HepG2 (cell line): ENCODE data around the gene HLA-DQA1. TPM values are rescaled to one million over a fixed set of nuclear protein-coding genes. Genes with fewer than 3 reads are reported as not detected.

Experiments
- ATAC-seq: fragments of 200-7000 bp; cut with Tn5 transposase; 3 replicates; pipeline ENCODE4 v1.9.1; 2020; ENCODE audit warnings: mild to moderate bottlenecking, moderate library complexity
- BruUV-seq: library from RNA; stranded (reverse); fragments of 400-500 nt; replicated peaks from 2 replicates; lab custom pipeline; 2021; lab: Mats Ljungman, UMichigan
- CTCF ChIA-PET: fragments of 300-600 bp; formaldehyde crosslinking; extraction: SDS; loops from one replicate; lab custom pipeline; 2021; ENCODE audit warnings: low total read pairs, inconsistent platforms, low intra/inter-chr PET ratio; lab: Yijun Ruan, JAX
- POLR2A ChIA-PET: fragments of 350-600 bp; sonication (Branson Sonifier 250); formaldehyde crosslinking; loops from one replicate; lab custom pipeline; 2020; ENCODE audit warnings: antibody characterized with exemption, inconsistent platforms; lab: Yijun Ruan, JAX
- DNase-seq: peaks from one replicate; pipeline ENCODE4 v3.0.0-alpha.2; 2015; ENCODE audit warnings: low spot score
- FAIRE-seq: peaks from 3 replicates; lab custom pipeline; 2011; peaks lifted over from hg19 to GRCh38; lab: Jason Lieb, UNC
- H2AFZ ChIP-seq: one replicate; pipeline ENCODE4 v1.6.1; 2011; ENCODE audit warnings: low read length, inconsistent platforms
- H3K27ac ChIP-seq: fragments of 300-600 bp; 3 replicates; pipeline ENCODE4 v1.8.0; 2011; ENCODE audit warnings: mixed run types, mild to moderate bottlenecking, mixed read lengths, low read length, inconsistent platforms; ENCODE audit not compliant: insufficient read depth; ENCODE audit errors: extremely low read length
- H3K27me3 ChIP-seq, 2 experiments: fragments of 200-600 bp in 1 of 2; 2 replicates in 1 of 2; 3 replicates in 1 of 2; pipeline versions ENCODE4 v1.6.0 to v1.8.0; 2011; ENCODE audit warnings: low read length in 2 of 2, mild to moderate bottlenecking in 2 of 2, moderate library complexity in 2 of 2, inconsistent platforms in 1 of 2; ENCODE audit not compliant: insufficient read depth in 2 of 2, control insufficient read depth in 1 of 2
- H3K36me3 ChIP-seq, 2 experiments: fragments of 200-600 bp in 1 of 2; replicated peaks in 1 of 2; 2 replicates in 1 of 2; 3 replicates in 1 of 2; pipeline versions ENCODE4 v1.5.1 to v1.8.0; 2011; ENCODE audit warnings: low read length in 2 of 2, inconsistent platforms in 1 of 2; ENCODE audit not compliant: insufficient read depth in 2 of 2, control insufficient read depth in 1 of 2
- H3K4me1 ChIP-seq: 2 replicates; pipeline ENCODE4 v1.5.1; 2012; ENCODE audit warnings: low read length, inconsistent platforms; ENCODE audit not compliant: insufficient read depth
- H3K4me2 ChIP-seq: 2 replicates; pipeline ENCODE4 v1.6.0; 2011; ENCODE audit warnings: low read depth, low read length, inconsistent platforms
- H3K4me3 ChIP-seq, 3 experiments: fragments of 200-600 bp in 1 of 3; sonication (generic), shearing (Covaris generic) in 1 of 3; replicated peaks in 1 of 3; 2 replicates each; pipeline ENCODE4 v1.5.1; 2011 to 2016; ENCODE audit warnings: low read length in 3 of 3, inconsistent platforms in 2 of 3, low read depth in 2 of 3, mild to moderate bottlenecking in 2 of 3, control low read depth in 1 of 3, mixed read lengths in 1 of 3; ENCODE audit not compliant: insufficient read depth in 1 of 3
- H3K79me2 ChIP-seq: one replicate; pipeline ENCODE4 v1.6.1; 2011; ENCODE audit warnings: low read length, inconsistent platforms; ENCODE audit not compliant: insufficient read depth
- H3K9ac ChIP-seq: 2 replicates; pipeline ENCODE4 v1.6.0; 2011; ENCODE audit warnings: mild to moderate bottlenecking, low read depth, low read length, inconsistent platforms; ENCODE audit not compliant: insufficient read depth
- H3K9me3 ChIP-seq: 2 replicates; pipeline ENCODE4 v1.5.1; 2012; ENCODE audit warnings: mild to moderate bottlenecking, low read length
- H4K20me1 ChIP-seq: 2 replicates; pipeline ENCODE4 v1.6.0; 2011; ENCODE audit warnings: inconsistent platforms, mild to moderate bottlenecking, low read length, moderate library complexity; ENCODE audit not compliant: insufficient read depth
- MTF2 ChIP-seq: sonication (generic); formaldehyde crosslinking; IDR thresholded peaks from 2 replicates; pipeline ENCODE4 v1.5.0; 2020; ENCODE audit warnings: missing genetic modification reagents, borderline replicate concordance
- RORA ChIP-seq: sonication (generic); formaldehyde crosslinking; IDR thresholded peaks from 2 replicates; pipeline ENCODE4 v1.5.0; 2020; ENCODE audit warnings: mild to moderate bottlenecking, missing genetic modification reagents, moderate library complexity
- ZNF510 ChIP-seq: sonication (generic); formaldehyde crosslinking; IDR thresholded peaks from 2 replicates; pipeline ENCODE4 v1.4.0; 2020; ENCODE audit warnings: low read depth, mild to moderate bottlenecking, missing genetic modification reagents
- WGBS: methylation state at CpG from one replicate; pipeline ENCODE4 v1.1.6; 2017; ENCODE audit warnings: low lambda C conversion rate; 5-methylcytosine and 5-hydroxymethylcytosine counted together
- in situ Hi-C: cut with HindIII; loops from 2 replicates; pipeline ENCODE4 v1.10.0; 2017; ENCODE audit warnings: low pct_unique_long_range_greater_than_20kb; ENCODE audit not compliant: extremely low pct_ligation_motif_present
- intact Hi-C: fragments of 100-400 bp; cut with micrococcal nuclease; formaldehyde crosslinking; loops from one replicate; pipeline ENCODE4 v1.10.0; 2022; ENCODE audit not compliant: unreplicated experiment
- polyA plus RNA-seq, 8 experiments: library from polyadenylated mRNA; depleted of rRNA in 3 of 8; stranded (reverse) in 7 of 8; unstranded in 1 of 8; fragments of >200 nt; fragmentation: Illumina TruSeq in 4 of 8; extraction: Trizol in 4 of 8; gene quantifications; 2 replicates each; pipeline versions ENCODE4 v1.2.1 to v1.2.3, GENCODE V29; 2011 to 2016; ENCODE audit warnings: low read depth in 4 of 8, missing spikeins in 1 of 8, mixed read lengths in 1 of 8; ENCODE audit not compliant: insufficient read depth in 1 of 8
- total RNA-seq, 5 experiments: library from RNA; depleted of rRNA; stranded (reverse); fragments of >200 nt; fragmentation: Illumina TruSeq; extraction: Trizol; gene quantifications; 2 replicates each; pipeline ENCODE4 v1.2.3, GENCODE V29; 2016; ENCODE audit warnings: low read depth in 1 of 5
- TF ChIP-seq, protein P1 (sequence below): sonication (generic); formaldehyde crosslinking; IDR thresholded peaks from 2 replicates; pipeline ENCODE4 v1.5.1; 2020; ENCODE audit warnings: mild to moderate bottlenecking, missing genetic modification reagents, borderline replicate concordance
- TF ChIP-seq, protein P2 (sequence below): sonication (generic); formaldehyde crosslinking; IDR thresholded peaks from 2 replicates; pipeline ENCODE4 v1.8.0; 2022; ENCODE audit warnings: mild to moderate bottlenecking, missing genetic modification reagents, moderate library complexity

HLA-DQA1 gene
- total and polyA plus RNA-seq, 2 of the 13 experiments (the other 11 are each of a cell fraction or from before 2014, with no cell fraction given), result not detected

DNA sequence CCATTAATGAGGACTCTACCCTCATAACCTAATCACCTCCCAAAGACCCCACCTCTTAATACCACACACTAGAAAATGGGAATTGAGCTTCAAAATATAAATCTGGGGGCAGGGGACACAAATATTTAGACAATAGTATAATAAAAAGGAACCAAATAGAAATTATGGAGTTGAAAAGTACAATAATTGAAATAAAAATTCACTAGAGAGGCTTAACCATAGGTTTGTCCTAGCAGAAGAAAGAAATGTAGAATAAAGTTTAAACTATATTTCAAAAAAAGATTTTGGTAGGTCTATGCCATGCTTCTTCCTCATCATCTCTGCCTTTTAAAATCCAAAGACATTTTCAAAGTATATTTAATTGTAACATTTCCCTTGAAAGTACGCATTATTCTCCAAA, 19.5 kb upstream of the HLA-DQA1 start:
- ChIA-PET CTCF (no interaction called here), POLR2A (no interaction called here)
- intact Hi-C loops (no loop called here), in situ Hi-C loops (no loop called here)
- H2AFZ ChIP-seq, result no peak overlapping the region
- FAIRE-seq (no peak), ATAC-seq (no peak), DNase-seq (no peak)
- no peaks in the 10 kb centered on the region for H4K20me1 ChIP-seq
- H3K4me2 ChIP-seq, result no peak overlapping the region
- BruUV-seq, result no TSS peak
- H3K27me3 ChIP-seq, result peaks cover 0 to 3% of the 10 kb centered on the region in 2 experiments; a peak in 1 of 5 replicates
- 21% methylated on average over 1 of the region's 1 CpG for WGBS
- H3K79me2 ChIP-seq, result no peaks in the 10 kb centered on the region
- no peaks in the 10 kb centered on the region for H3K4me1 ChIP-seq
- no peak overlapping the region for H3K27ac ChIP-seq
- H3K4me3 ChIP-seq, result no peak overlapping the region
- H3K9ac ChIP-seq, result no peak overlapping the region
- H3K9me3 ChIP-seq, result no peaks in the 10 kb centered on the region
- no peaks in the 10 kb centered on the region for H3K36me3 ChIP-seq
- TF ChIP-seq ZNF510 (CRISPR knock-in tag) (no peak), MTF2 (CRISPR knock-in tag) (no peak), RORA (CRISPR knock-in tag) (no peak)
- TF ChIP-seq, protein P1, sequence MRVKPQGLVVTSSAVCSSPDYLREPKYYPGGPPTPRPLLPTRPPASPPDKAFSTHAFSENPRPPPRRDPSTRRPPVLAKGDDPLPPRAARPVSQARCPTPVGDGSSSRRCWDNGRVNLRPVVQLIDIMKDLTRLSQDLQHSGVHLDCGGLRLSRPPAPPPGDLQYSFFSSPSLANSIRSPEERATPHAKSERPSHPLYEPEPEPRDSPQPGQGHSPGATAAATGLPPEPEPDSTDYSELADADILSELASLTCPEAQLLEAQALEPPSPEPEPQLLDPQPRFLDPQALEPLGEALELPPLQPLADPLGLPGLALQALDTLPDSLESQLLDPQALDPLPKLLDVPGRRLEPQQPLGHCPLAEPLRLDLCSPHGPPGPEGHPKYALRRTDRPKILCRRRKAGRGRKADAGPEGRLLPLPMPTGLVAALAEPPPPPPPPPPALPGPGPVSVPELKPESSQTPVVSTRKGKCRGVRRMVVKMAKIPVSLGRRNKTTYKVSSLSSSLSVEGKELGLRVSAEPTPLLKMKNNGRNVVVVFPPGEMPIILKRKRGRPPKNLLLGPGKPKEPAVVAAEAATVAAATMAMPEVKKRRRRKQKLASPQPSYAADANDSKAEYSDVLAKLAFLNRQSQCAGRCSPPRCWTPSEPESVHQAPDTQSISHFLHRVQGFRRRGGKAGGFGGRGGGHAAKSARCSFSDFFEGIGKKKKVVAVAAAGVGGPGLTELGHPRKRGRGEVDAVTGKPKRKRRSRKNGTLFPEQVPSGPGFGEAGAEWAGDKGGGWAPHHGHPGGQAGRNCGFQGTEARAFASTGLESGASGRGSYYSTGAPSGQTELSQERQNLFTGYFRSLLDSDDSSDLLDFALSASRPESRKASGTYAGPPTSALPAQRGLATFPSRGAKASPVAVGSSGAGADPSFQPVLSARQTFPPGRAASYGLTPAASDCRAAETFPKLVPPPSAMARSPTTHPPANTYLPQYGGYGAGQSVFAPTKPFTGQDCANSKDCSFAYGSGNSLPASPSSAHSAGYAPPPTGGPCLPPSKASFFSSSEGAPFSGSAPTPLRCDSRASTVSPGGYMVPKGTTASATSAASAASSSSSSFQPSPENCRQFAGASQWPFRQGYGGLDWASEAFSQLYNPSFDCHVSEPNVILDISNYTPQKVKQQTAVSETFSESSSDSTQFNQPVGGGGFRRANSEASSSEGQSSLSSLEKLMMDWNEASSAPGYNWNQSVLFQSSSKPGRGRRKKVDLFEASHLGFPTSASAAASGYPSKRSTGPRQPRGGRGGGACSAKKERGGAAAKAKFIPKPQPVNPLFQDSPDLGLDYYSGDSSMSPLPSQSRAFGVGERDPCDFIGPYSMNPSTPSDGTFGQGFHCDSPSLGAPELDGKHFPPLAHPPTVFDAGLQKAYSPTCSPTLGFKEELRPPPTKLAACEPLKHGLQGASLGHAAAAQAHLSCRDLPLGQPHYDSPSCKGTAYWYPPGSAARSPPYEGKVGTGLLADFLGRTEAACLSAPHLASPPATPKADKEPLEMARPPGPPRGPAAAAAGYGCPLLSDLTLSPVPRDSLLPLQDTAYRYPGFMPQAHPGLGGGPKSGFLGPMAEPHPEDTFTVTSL (CRISPR knock-in tag), result no peak
- TF ChIP-seq, protein P2, sequence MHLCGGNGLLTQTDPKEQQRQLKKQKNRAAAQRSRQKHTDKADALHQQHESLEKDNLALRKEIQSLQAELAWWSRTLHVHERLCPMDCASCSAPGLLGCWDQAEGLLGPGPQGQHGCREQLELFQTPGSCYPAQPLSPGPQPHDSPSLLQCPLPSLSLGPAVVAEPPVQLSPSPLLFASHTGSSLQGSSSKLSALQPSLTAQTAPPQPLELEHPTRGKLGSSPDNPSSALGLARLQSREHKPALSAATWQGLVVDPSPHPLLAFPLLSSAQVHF (CRISPR knock-in tag), result no peak
